IMR-90 (cell line): ENCODE results near the gene ABCC4. TPM values are rescaled to one million over a fixed set of nuclear protein-coding genes. Genes with fewer than 3 reads are reported as not detected.

Experiments used
- ATAC-seq: fragments of 200-7000 bp; cut with Tn5 transposase; 2 replicates; pipeline ENCODE4 v1.9.1; 2020; ENCODE audit warnings: low read depth, mild to moderate bottlenecking, moderate library complexity
- BruUV-seq: library from RNA; stranded (reverse); fragments of 400-500 nt; replicated peaks from 2 replicates; lab custom pipeline; 2021; lab: Mats Ljungman, UMichigan
- CTCF ChIA-PET: fragments of 300-600 bp; formaldehyde crosslinking; extraction: SDS; loops from one replicate; lab custom pipeline; 2021; ENCODE audit warnings: antibody characterized with exemption; lab: Yijun Ruan, JAX
- POLR2A ChIA-PET: fragments of 300-600 bp; sonication (Branson Sonifier 250); formaldehyde crosslinking; loops from one replicate; lab custom pipeline; 2022; ENCODE audit warnings: antibody characterized with exemption; ENCODE audit not compliant: unreplicated experiment; lab: Charles Lee
- DNase-seq: peaks from one replicate; pipeline ENCODE4 v3.0.0; 2013
- H2AFZ ChIP-seq: replicated peaks from 2 replicates; pipeline ENCODE3; 2013; ENCODE audit warnings: low read length, mild to moderate bottlenecking; ENCODE audit not compliant: poor library complexity
- H2AK5ac ChIP-seq: 2 replicates; pipeline ENCODE4 v1.6.1; 2013; ENCODE audit warnings: low read depth, low read length, inconsistent platforms
- H2AK9ac ChIP-seq: replicated peaks from 2 replicates; pipeline ENCODE3; 2013; ENCODE audit warnings: mild to moderate bottlenecking, low read depth, low read length, moderate library complexity; ENCODE audit not compliant: poor library complexity
- H2BK120ac ChIP-seq: 2 replicates; pipeline ENCODE4 v1.6.1; 2013; ENCODE audit warnings: low read depth, low read length, inconsistent platforms
- H2BK15ac ChIP-seq: 3 replicates; pipeline ENCODE4 v1.6.1; 2013; ENCODE audit warnings: low read depth, low read length, inconsistent platforms
- H2BK20ac ChIP-seq: 2 replicates; pipeline ENCODE4 v1.6.1; 2013; ENCODE audit warnings: low read depth, mild to moderate bottlenecking, inconsistent platforms, low read length, moderate library complexity
- H2BK5ac ChIP-seq: 2 replicates; pipeline ENCODE4 v1.6.1; 2013; ENCODE audit warnings: mild to moderate bottlenecking, low read depth, low read length, inconsistent platforms; ENCODE audit not compliant: poor library complexity, severe bottlenecking
- H3K14ac ChIP-seq: replicated peaks from 2 replicates; pipeline ENCODE4 v1.6.1; 2013; ENCODE audit warnings: low read depth, low read length, inconsistent platforms
- H3K18ac ChIP-seq: 2 replicates; pipeline ENCODE4 v1.6.1; 2013; ENCODE audit warnings: low read depth, low read length, control low read depth
- H3K23ac ChIP-seq: 2 replicates; pipeline ENCODE4 v1.6.1; 2013; ENCODE audit warnings: low read depth, low read length, inconsistent platforms
- H3K27ac ChIP-seq: 2 replicates; pipeline ENCODE4 v1.5.1; 2013; ENCODE audit warnings: mild to moderate bottlenecking, control low read depth, low read length; ENCODE audit not compliant: insufficient read depth
- H3K27me3 ChIP-seq: 2 replicates; pipeline ENCODE4 v1.6.1; 2013; ENCODE audit warnings: low read length; ENCODE audit not compliant: control insufficient read depth, insufficient read depth
- H3K36me3 ChIP-seq: 2 replicates; pipeline ENCODE4 v1.6.1; 2013; ENCODE audit warnings: low read length, mixed read lengths; ENCODE audit not compliant: control insufficient read depth, insufficient read depth
- H3K4ac ChIP-seq: 2 replicates; pipeline ENCODE4 v1.6.1; 2013; ENCODE audit warnings: low read depth, low read length, inconsistent platforms
- H3K4me1 ChIP-seq: 2 replicates; pipeline ENCODE4 v1.6.1; 2013; ENCODE audit warnings: low read length, mixed read lengths; ENCODE audit not compliant: control insufficient read depth, insufficient read depth
- H3K4me2 ChIP-seq: 2 replicates; pipeline ENCODE4 v1.6.1; 2013; ENCODE audit warnings: low read depth, mild to moderate bottlenecking, control low read depth, low read length, moderate library complexity
- H3K4me3 ChIP-seq: 2 replicates; pipeline ENCODE4 v1.5.1; 2013; ENCODE audit warnings: low read depth, mild to moderate bottlenecking, control low read depth, low read length, moderate library complexity; ENCODE audit not compliant: insufficient read depth
- H3K56ac ChIP-seq: 2 replicates; pipeline ENCODE4 v1.6.1; 2013; ENCODE audit warnings: low read length, inconsistent platforms; ENCODE audit not compliant: insufficient read depth; ENCODE audit errors: extremely low read depth
- H3K79me1 ChIP-seq, 2 experiments: 2 replicates each; pipeline ENCODE4 v1.6.1; 2013; ENCODE audit warnings: low read length in 2 of 2, inconsistent platforms in 1 of 2, low read depth in 1 of 2
- H3K9ac ChIP-seq: 2 replicates; pipeline ENCODE4 v1.6.1; 2013; ENCODE audit warnings: low read depth, low read length, control low read depth
- H3K9me1 ChIP-seq: 2 replicates; pipeline ENCODE4 v1.6.1; 2013; ENCODE audit warnings: low read length, inconsistent platforms; ENCODE audit not compliant: insufficient read depth
- H3K9me3 ChIP-seq: 2 replicates; pipeline ENCODE4 v1.6.1; 2013; ENCODE audit warnings: low read length; ENCODE audit not compliant: control insufficient read depth, insufficient read depth
- H4K20me1 ChIP-seq: 2 replicates; pipeline ENCODE4 v1.6.1; 2013; ENCODE audit warnings: low read length, inconsistent platforms; ENCODE audit not compliant: insufficient read depth
- H4K5ac ChIP-seq: 2 replicates; pipeline ENCODE4 v1.6.1; 2013; ENCODE audit warnings: mild to moderate bottlenecking, low read depth, low read length, control low read depth
- H4K8ac ChIP-seq, 2 experiments: 2 replicates each; pipeline ENCODE4 v1.6.1; 2013; ENCODE audit warnings: low read depth in 2 of 2, low read length in 2 of 2, control low read depth in 1 of 2, inconsistent platforms in 1 of 2
- H4K91ac ChIP-seq: 2 replicates; pipeline ENCODE4 v1.6.1; 2013; ENCODE audit warnings: low read depth, low read length, inconsistent platforms; ENCODE audit not compliant: insufficient read depth
- BHLHE40 ChIP-seq: fragments of 150-350 bp; IDR thresholded peaks from 2 replicates; pipeline ENCODE4 v1.6.1; 2016; ENCODE audit warnings: mild to moderate bottlenecking, low read depth, low read length
- CEBPB ChIP-seq: IDR thresholded peaks from 2 replicates; pipeline ENCODE4 v1.6.1; 2012; ENCODE audit warnings: low read depth, low read length, improper control_type of control experiment
- CHD1 ChIP-seq: IDR thresholded peaks from 2 replicates; pipeline ENCODE4 v1.6.1; 2012; ENCODE audit warnings: low read depth, low read length, improper control_type of control experiment
- ELK1 ChIP-seq: fragments of 150-350 bp; IDR thresholded peaks from 2 replicates; pipeline ENCODE4 v1.6.1; 2016; ENCODE audit warnings: low read depth, mild to moderate bottlenecking, low read length, moderate library complexity, borderline replicate concordance
- FOS ChIP-seq: fragments of 150-350 bp; IDR thresholded peaks from 2 replicates; pipeline ENCODE4 v1.6.1; 2016; ENCODE audit warnings: low read depth, low read length
- MAFK ChIP-seq: IDR thresholded peaks from 2 replicates; pipeline ENCODE4 v1.6.1; 2012; ENCODE audit warnings: low read depth, low read length, improper control_type of control experiment
- MAZ ChIP-seq: IDR thresholded peaks from 2 replicates; pipeline ENCODE4 v1.6.1; 2012; ENCODE audit warnings: low read depth, mild to moderate bottlenecking, low read length, improper control_type of control experiment, moderate library complexity, borderline replicate concordance
- MXI1 ChIP-seq: IDR thresholded peaks from 2 replicates; pipeline ENCODE4 v1.6.1; 2012; ENCODE audit warnings: low read depth, mild to moderate bottlenecking, low read length, moderate library complexity, borderline replicate concordance
- NFE2L2 ChIP-seq: fragments of 150-350 bp; IDR thresholded peaks from 2 replicates; pipeline ENCODE4 v1.6.1; 2016; ENCODE audit warnings: low read depth, mild to moderate bottlenecking, low read length
- POLR2A ChIP-seq: IDR thresholded peaks from 2 replicates; pipeline ENCODE4 v1.6.1; 2012; ENCODE audit warnings: mild to moderate bottlenecking, low read depth, low read length
- RAD21 ChIP-seq: IDR thresholded peaks from 2 replicates; pipeline ENCODE4 v1.6.1; 2012; ENCODE audit warnings: low read length, improper control_type of control experiment
- RCOR1 ChIP-seq: IDR thresholded peaks from 2 replicates; pipeline ENCODE4 v1.6.1; 2012; ENCODE audit warnings: mild to moderate bottlenecking, low read length, improper control_type of control experiment; ENCODE audit not compliant: insufficient replicate concordance
- RFX5 ChIP-seq: IDR thresholded peaks from 2 replicates; pipeline ENCODE4 v1.8.0; 2012; ENCODE audit warnings: low read depth, mild to moderate bottlenecking, low read length, moderate library complexity
- SMC3 ChIP-seq: fragments of 150-350 bp; IDR thresholded peaks from 2 replicates; pipeline ENCODE4 v1.6.1; 2016; ENCODE audit warnings: low read depth, mild to moderate bottlenecking, antibody characterized with exemption, low read length, moderate library complexity
- USF2 ChIP-seq: fragments of 150-350 bp; IDR thresholded peaks from 2 replicates; pipeline ENCODE4 v1.6.1; 2017; ENCODE audit warnings: mild to moderate bottlenecking, antibody characterized with exemption, low read length, low read depth
- WGBS, 2 experiments: methylation state at CpG; one replicate each; pipeline versions ENCODE4 v1.1.5 to v1.1.7; 2013; ENCODE audit warnings: missing lambda C conversion rate in 2 of 2; ENCODE audit not compliant: insufficient read length in 1 of 2; ENCODE audit errors: extremely low coverage in 2 of 2; 5-methylcytosine and 5-hydroxymethylcytosine counted together
- dilution Hi-C: fragments of 300-500 bp; cut with HindIII; formaldehyde crosslinking; loops from one replicate; pipeline ENCODE4 v1.14.3; 2018; ENCODE audit warnings: low sequenced_read_pairs; ENCODE audit not compliant: unreplicated experiment
- in situ Hi-C: fragments of 300-500 bp; cut with MboI; formaldehyde crosslinking; loops from 3 replicates; pipeline ENCODE4 v1.14.3; 2019; ENCODE audit warnings: low sequenced_read_pairs, inconsistent platforms, mixed read lengths
- intact Hi-C: fragments of 100-400 bp; cut with micrococcal nuclease; formaldehyde crosslinking; loops from 2 replicates; pipeline ENCODE4 v1.10.0; 2022
- polyA plus RNA-seq, 3 experiments: library from polyadenylated mRNA; depleted of rRNA; stranded (reverse); fragments of >200 nt; gene quantifications; 2 replicates each; pipeline ENCODE4 v1.2.3, GENCODE V29; 2012; ENCODE audit warnings: low replicate concordance in 1 of 3
- total RNA-seq: library from RNA; depleted of rRNA; stranded (reverse); fragments of >200 nt; gene quantifications from 2 replicates; pipeline ENCODE4 v1.2.3, GENCODE V29; 2012
- TF ChIP-seq, protein P1 (sequence below): conservative IDR thresholded peaks from 2 replicates; pipeline ENCODE4 v1.5.1; 2012; ENCODE audit warnings: mild to moderate bottlenecking, low read depth, low read length, improper control_type of control experiment

Gene ABCC4
- total and polyA plus RNA-seq, 2 of the 4 experiments (the other 2 are of a cell fraction): 16.6 to 41.4 TPM

DNA sequence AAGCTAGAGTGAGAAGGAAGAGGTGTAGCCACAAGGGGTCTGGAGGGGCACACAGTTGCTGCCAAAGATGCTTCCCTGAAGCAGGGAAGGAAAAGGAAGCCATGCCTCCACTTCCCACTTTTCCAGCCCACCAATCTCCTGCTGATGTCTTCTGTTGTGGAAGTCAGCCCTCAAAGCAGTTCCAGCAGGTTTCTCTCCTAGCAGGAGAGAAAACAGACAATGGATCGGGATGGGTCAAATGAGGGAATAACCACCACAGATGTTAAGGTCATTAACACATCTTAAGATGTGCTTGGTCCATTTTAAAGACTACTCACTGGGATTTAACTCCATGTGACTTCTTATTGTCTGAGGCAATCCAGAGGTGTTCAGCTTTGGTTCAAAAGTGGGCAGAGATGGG, 304.8 kb downstream of the ABCC4 start:
- in situ Hi-C loops (no loop called here), intact Hi-C loops (no loop called here), dilution Hi-C loops (no loop called here)
- ChIA-PET POLR2A (no interaction called here), CTCF (no interaction called here)
- no peak overlapping the region for H3K27ac ChIP-seq
- H3K4me2 ChIP-seq: no peak overlapping the region
- no peaks in the 10 kb centered on the region for H3K9me1 ChIP-seq
- TF ChIP-seq CEBPB (no peak), RAD21 (no peak), CHD1 (no peak), ELK1 (no peak), POLR2A (no peak), MAFK (no peak), RFX5 (no peak), MAZ (no peak), SMC3 (no peak), BHLHE40 (no peak), FOS (no peak), MXI1 (no peak), RCOR1 (no peak), USF2 (no peak), NFE2L2 (no peak)
- TF ChIP-seq, protein P1, sequence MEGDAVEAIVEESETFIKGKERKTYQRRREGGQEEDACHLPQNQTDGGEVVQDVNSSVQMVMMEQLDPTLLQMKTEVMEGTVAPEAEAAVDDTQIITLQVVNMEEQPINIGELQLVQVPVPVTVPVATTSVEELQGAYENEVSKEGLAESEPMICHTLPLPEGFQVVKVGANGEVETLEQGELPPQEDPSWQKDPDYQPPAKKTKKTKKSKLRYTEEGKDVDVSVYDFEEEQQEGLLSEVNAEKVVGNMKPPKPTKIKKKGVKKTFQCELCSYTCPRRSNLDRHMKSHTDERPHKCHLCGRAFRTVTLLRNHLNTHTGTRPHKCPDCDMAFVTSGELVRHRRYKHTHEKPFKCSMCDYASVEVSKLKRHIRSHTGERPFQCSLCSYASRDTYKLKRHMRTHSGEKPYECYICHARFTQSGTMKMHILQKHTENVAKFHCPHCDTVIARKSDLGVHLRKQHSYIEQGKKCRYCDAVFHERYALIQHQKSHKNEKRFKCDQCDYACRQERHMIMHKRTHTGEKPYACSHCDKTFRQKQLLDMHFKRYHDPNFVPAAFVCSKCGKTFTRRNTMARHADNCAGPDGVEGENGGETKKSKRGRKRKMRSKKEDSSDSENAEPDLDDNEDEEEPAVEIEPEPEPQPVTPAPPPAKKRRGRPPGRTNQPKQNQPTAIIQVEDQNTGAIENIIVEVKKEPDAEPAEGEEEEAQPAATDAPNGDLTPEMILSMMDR: no peak
- no peaks in the 10 kb centered on the region for H3K36me3 ChIP-seq
- no peak overlapping the region for H3K23ac ChIP-seq
- no TSS peak for BruUV-seq
- H3K27me3 ChIP-seq: peaks cover 8% of the 10 kb centered on the region
- no peaks in the 10 kb centered on the region for H4K20me1 ChIP-seq
- no peak overlapping the region for H3K9ac ChIP-seq
- WGBS, 2 experiments: no CpG with 5 or more reads among the region's 1 CpG
- H4K8ac ChIP-seq: no peak overlapping the region
- no peak overlapping the region for H2AK9ac ChIP-seq
- DNase-seq: no peak
- no peaks in the 10 kb centered on the region for H3K79me1 ChIP-seq
- H3K4me3 ChIP-seq: no peak overlapping the region
- no peak overlapping the region for H3K18ac ChIP-seq
- H2AK5ac ChIP-seq: no peak overlapping the region
- no peaks in the 10 kb centered on the region for H3K9me3 ChIP-seq
- H3K14ac ChIP-seq: no peak overlapping the region
- H3K4ac ChIP-seq: no peak overlapping the region
- no peak overlapping the region for H3K56ac ChIP-seq
- H2BK120ac ChIP-seq: no peak overlapping the region
- H2BK20ac ChIP-seq: no peak overlapping the region
- ATAC-seq: no peak
- H4K5ac ChIP-seq: no peak overlapping the region
- no peak overlapping the region for H2BK5ac ChIP-seq
- no peaks in the 10 kb centered on the region for H3K4me1 ChIP-seq
- H2BK15ac ChIP-seq: no peak overlapping the region
- no peak overlapping the region for H2AFZ ChIP-seq
- H4K91ac ChIP-seq: no peak overlapping the region
